Measurements from ENCODE around the gene C19orf38. TPM values are rescaled to one million over a fixed set of nuclear protein-coding genes. Genes with fewer than 3 reads are reported as not detected.
A peak's percentile ranks its signal among the peaks of the same experiment; 100 is the strongest.

Gene C19orf38
- total and polyA plus RNA-seq, 2 donors (not counting 3 experiments of a cell fraction or from before 2014, with no cell fraction given), result not detected

DNA sequence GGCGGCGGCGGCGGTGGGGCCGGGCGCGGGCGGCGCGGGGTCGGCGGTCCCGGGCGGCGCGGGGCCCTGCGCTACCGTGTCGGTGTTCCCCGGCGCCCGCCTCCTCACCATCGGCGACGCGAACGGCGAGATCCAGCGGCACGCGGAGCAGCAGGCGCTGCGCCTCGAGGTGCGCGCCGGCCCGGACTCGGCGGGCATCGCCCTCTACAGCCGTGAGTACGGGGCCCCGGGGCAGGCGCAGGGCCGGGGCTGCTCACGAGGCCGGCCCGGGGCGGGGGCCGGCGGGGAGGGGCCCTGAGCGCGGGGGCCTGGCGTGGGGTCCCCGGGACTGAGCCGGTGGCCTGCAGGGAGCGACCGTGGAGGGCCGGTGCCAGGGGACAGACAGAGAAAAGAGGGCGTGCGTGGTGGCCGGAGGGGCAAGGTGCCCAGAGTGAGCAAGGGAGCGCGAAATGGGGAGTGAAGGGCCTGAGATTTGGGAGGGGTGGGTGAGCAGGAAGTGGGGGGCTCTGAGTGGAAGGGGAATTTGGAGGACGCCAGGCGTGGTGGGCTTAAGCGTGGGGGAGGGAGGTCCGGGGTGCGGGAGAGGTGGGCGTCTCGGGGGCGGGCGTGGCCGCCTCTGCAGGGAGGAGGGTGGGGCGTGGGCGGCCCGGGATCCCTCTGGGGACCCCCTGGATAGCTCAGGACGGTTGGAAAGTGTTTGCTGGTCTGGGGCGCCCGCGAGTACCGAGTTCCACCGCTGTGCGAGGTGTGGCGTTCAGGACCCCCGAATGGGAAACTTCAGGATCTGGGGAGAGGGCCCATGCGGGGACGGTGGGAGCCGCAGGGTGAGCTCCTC, 23.7 kb downstream of the C19orf38 start:
- POLR2A ChIA-PET, result no interaction called here
- no peaks in the 10 kb centered on the region for H3K27me3 ChIP-seq (ENCODE audit: control insufficient read depth in 2 of 2, insufficient read depth in 2 of 2, low read length in 2 of 2)

More for the DNA sequence above, 23.7 kb downstream of the C19orf38 start:
- Histone ChIP-seq H3K36me3 (ENCODE audit: control insufficient read depth in 2 of 2, extremely low read depth in 1 of 2, insufficient read depth in 2 of 2, low read length in 2 of 2) (no peaks in the 10 kb centered on the region), H3K9me3 (replicated peaks; ENCODE audit: control insufficient read depth, insufficient read depth, low read length) (no peaks in the 10 kb centered on the region), H3K9me1 (replicated peaks; ENCODE audit: control insufficient read depth, extremely low read depth, insufficient read depth, low read length) (no peaks in the 10 kb centered on the region), H4K20me1 (replicated peaks; ENCODE audit: control insufficient read depth, extremely low read depth, insufficient read depth, low read length) (no peaks in the 10 kb centered on the region), H3K4me1 (ENCODE audit: control insufficient read depth, extremely low read depth, insufficient read depth, low read length) (peaks cover 12% of the 10 kb centered on the region), H2AFZ (ENCODE audit: low read depth, low read length) (peak overlapping the region; percentile 90), H3K9ac (replicated peaks; ENCODE audit: extremely low read depth, insufficient read depth, low read length) (peak overlapping the region; percentile 73), H3K79me2 (ENCODE audit: control insufficient read depth, insufficient read depth, low read length) (peaks cover 47% of the 10 kb centered on the region), H3K4me2 (ENCODE audit: insufficient read depth, low read length) (peak overlapping the region; percentile 94), H3K27ac (ENCODE audit: insufficient read depth, low read depth, low read length) (peak overlapping the region; percentile 11), H3K4me3 (replicated peaks in 1 of 3; ENCODE audit: insufficient read depth in 1 of 3, low read depth in 1 of 3, low read length in 3 of 3) (peak overlapping the region; percentile 60 to 100 (median 99))
- CTCF ChIA-PET, result interaction anchor here (0.7 to 2.4 kb wide), 18 partner anchors 8 to 154 kb away, joined by 3 to 36 read pairs (median 4); partner anchors contain the start of genes DNM2 and TMED1
- FAIRE-seq, result no peak
- peak; percentile 12 for DNase-seq (ENCODE audit: low read depth, low spot score)
- dilution Hi-C loops (cut with MboI; ENCODE audit: extremely low pct_ligation_motif_present, low sequenced_read_pairs) (no loop called here), intact Hi-C loops (cut with micrococcal nuclease) (loop anchor here (1.0 to 5.0 kb wide), 2 partner anchors 36 to 55 kb away; partner anchors contain the start of genes TIMM29, TMED1 and YIPF2)
- TF ChIP-seq EZH2 (IDR thresholded peaks at IDR 0.05; ENCODE audit: borderline replicate concordance, low read depth, low read length, severe bottlenecking) (no peak), GATA2 (IDR thresholded peaks at IDR 0.05; ENCODE audit: insufficient read depth, insufficient read length, low read depth, low read length) (no peak), POLR2A (IDR thresholded peaks at IDR 0.05; ENCODE audit: low read depth, low read length) (peak; percentile 26)
- TF ChIP-seq, protein P1, sequence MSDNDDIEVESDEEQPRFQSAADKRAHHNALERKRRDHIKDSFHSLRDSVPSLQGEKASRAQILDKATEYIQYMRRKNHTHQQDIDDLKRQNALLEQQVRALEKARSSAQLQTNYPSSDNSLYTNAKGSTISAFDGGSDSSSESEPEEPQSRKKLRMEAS (IDR thresholded peaks at IDR 0.05; ENCODE audit: insufficient read depth, insufficient read length), result no peak
- TF ChIP-seq, protein P2, sequence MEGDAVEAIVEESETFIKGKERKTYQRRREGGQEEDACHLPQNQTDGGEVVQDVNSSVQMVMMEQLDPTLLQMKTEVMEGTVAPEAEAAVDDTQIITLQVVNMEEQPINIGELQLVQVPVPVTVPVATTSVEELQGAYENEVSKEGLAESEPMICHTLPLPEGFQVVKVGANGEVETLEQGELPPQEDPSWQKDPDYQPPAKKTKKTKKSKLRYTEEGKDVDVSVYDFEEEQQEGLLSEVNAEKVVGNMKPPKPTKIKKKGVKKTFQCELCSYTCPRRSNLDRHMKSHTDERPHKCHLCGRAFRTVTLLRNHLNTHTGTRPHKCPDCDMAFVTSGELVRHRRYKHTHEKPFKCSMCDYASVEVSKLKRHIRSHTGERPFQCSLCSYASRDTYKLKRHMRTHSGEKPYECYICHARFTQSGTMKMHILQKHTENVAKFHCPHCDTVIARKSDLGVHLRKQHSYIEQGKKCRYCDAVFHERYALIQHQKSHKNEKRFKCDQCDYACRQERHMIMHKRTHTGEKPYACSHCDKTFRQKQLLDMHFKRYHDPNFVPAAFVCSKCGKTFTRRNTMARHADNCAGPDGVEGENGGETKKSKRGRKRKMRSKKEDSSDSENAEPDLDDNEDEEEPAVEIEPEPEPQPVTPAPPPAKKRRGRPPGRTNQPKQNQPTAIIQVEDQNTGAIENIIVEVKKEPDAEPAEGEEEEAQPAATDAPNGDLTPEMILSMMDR (IDR thresholded peaks at IDR 0.05; ENCODE audit: extremely low read depth in 1 of 2, insufficient read depth in 1 of 2, low read depth in 1 of 2, low read length in 2 of 2), result peak in 1 of 2 donors; percentile 25
- BruUV-seq (replicated peaks), result no TSS peak

Measured in endothelial cell of umbilical vein (primary cell).